ENCODE results near the gene EMILIN2.

DNA sequence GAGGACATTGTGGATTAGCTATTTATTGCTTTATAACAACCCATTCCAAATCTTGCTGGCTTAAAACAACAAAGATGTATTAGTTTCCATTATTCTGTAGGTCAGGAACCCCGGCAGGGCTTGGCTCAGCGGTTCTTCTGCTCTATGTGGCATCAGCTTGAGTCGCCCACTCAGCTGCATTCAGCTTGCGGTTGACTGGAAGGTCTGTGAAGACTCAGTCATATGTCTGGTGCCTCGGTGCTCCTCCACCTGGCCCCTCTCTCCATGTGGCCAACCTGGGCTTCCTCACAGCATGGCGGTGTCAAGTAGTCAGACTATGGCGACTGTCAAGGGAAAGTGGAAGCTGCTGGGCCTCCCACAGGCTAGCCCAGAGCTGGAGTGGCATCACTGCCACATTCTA, 48.6 kb downstream of the EMILIN2 start:
- TF ChIP-seq, protein P1, sequence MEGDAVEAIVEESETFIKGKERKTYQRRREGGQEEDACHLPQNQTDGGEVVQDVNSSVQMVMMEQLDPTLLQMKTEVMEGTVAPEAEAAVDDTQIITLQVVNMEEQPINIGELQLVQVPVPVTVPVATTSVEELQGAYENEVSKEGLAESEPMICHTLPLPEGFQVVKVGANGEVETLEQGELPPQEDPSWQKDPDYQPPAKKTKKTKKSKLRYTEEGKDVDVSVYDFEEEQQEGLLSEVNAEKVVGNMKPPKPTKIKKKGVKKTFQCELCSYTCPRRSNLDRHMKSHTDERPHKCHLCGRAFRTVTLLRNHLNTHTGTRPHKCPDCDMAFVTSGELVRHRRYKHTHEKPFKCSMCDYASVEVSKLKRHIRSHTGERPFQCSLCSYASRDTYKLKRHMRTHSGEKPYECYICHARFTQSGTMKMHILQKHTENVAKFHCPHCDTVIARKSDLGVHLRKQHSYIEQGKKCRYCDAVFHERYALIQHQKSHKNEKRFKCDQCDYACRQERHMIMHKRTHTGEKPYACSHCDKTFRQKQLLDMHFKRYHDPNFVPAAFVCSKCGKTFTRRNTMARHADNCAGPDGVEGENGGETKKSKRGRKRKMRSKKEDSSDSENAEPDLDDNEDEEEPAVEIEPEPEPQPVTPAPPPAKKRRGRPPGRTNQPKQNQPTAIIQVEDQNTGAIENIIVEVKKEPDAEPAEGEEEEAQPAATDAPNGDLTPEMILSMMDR (optimal IDR thresholded peaks at IDR 0.05 in 1 of 3, IDR thresholded peaks at IDR 0.05 in 1 of 3, conservative IDR thresholded peaks at IDR 0.05 in 1 of 3; ENCODE audit: extremely low read depth in 1 of 3, insufficient read depth in 2 of 3, low read length in 3 of 3), result no peak
- no peak for TF ChIP-seq EZH2 (IDR thresholded peaks at IDR 0.05; ENCODE audit: low read length)

All from keratinocyte (primary cell).